Activated T-cell treated with anti-CD3 and anti-CD28 coated beads, Interleukin-2, amount 50 U/mL, for 4 hours (primary cell): ENCODE data around the gene MSRB3. TPM values are rescaled to one million over a fixed set of nuclear protein-coding genes. Genes with fewer than 3 reads are reported as not detected.

Source experiments
- ATAC-seq, 2 donors: fragments of 200-7000 bp; cut with Tn5 transposase; one replicate each; pipeline ENCODE4 v1.10.0; 2021
- DNase-seq: peaks from one replicate; pipeline ENCODE4 v3.0.0-alpha.2; 2020
- H3K27me3 Mint-ChIP-seq: one replicate; pipeline ENCODE4 v1.8.0; 2021; ENCODE audit warnings: low read depth, mixed read lengths
- H3K36me3 Mint-ChIP-seq: one replicate; pipeline ENCODE4 v1.8.0; 2022; ENCODE audit warnings: mixed read lengths; ENCODE audit not compliant: insufficient read depth
- H3K4me1 Mint-ChIP-seq: one replicate; pipeline ENCODE4 v1.8.0; 2021; ENCODE audit warnings: low read depth, mixed read lengths
- H3K4me3 Mint-ChIP-seq: one replicate; pipeline ENCODE4 v1.8.0; 2021; ENCODE audit warnings: mild to moderate bottlenecking, moderate library complexity, mixed read lengths
- H3K9me3 Mint-ChIP-seq: one replicate; pipeline ENCODE4 v1.8.0; 2021; ENCODE audit warnings: mixed read lengths
- total RNA-seq, 3 donors: library from RNA; stranded (reverse); gene quantifications; one replicate each; pipeline ENCODE4 v1.2.1, GENCODE V29; 2021

Gene MSRB3
- total RNA-seq, 3 donors from 2014 or later: 0.05 to 0.24 (median 0.10) TPM

DNA sequence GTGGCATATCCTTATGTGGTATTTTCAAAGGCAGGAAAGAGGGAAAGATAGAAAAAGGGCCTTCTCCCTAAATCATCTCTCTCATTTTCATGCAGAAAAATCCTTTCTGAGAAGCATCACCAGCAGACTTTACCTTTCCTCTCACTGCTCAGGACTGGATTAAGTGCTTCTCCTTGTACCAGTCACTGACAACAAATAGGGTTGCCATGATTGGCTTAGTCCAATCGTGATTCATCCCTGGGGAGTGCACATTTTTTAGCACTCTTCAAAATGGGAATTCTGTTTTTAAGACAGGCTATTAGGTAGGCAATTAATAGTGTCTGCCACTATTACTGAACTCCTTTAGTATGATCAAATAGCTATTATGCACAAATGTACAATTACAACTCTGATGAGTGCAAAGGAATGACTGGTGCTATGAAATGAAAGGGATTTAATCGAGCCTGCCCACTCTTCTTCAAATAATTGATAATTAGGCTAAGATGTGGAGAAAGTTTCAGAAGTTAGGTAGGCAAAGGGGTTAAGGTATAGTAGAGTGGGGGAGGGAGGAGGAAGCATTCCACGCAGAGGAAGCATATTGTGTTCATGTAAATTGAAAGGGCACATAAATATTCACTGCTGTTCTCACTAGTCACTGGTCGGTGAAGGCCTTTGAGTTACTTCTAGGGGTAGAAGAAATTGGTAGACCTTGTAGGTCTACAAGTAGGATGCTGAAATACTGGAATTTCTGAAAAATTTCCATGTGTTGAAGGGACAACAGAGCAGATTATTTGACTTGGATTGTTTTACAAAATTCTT lies 84.0 kb downstream of the MSRB3 start:
- H3K27me3 Mint-ChIP-seq: peaks cover 2% of the 10 kb centered on the region
- no peak overlapping the region for H3K4me3 Mint-ChIP-seq
- DNase-seq (no peak), ATAC-seq (no peak)
- H3K4me1 Mint-ChIP-seq: no peaks in the 10 kb centered on the region
- H3K9me3 Mint-ChIP-seq: no peaks in the 10 kb centered on the region
- no peaks in the 10 kb centered on the region for H3K36me3 Mint-ChIP-seq

DNA sequence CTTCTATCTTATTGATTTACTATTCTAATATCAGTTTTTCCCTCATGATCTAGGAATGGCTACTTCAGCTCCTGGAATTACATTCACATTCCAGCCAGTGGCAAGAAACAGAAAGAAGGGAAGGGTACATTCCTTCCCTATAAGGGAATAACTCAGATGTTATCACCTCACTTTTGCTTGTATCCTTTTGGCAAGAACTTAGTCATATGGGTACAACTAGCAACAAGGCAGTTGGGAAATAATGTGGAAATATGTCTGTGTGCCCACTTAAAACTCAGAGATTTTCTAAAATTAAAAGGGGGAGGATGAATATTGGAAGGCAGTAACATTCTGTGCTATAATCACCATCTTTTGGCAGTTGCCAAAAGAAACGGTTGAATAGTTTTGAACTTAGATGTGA lies 85.6 kb downstream of the MSRB3 start:
- ATAC-seq (no peak), DNase-seq (no peak)
- Mint-ChIP-seq H3K4me3 (no peak overlapping the region), H3K27me3 (peaks cover 2% of the 10 kb centered on the region), H3K9me3 (no peaks in the 10 kb centered on the region), H3K36me3 (no peaks in the 10 kb centered on the region), H3K4me1 (no peaks in the 10 kb centered on the region)

- no peak overlapping the region for H3K4me3 Mint-ChIP-seq
- H3K36me3 Mint-ChIP-seq: no peaks in the 10 kb centered on the region
- H3K27me3 Mint-ChIP-seq: peaks cover 2% of the 10 kb centered on the region
- DNase-seq (no peak), ATAC-seq (no peak)
- H3K4me1 Mint-ChIP-seq: no peaks in the 10 kb centered on the region
- no peaks in the 10 kb centered on the region for H3K9me3 Mint-ChIP-seq
These were observed 88.9 kb downstream of the MSRB3 start for GRCh38 chr12:65367396-65367795.

DNA sequence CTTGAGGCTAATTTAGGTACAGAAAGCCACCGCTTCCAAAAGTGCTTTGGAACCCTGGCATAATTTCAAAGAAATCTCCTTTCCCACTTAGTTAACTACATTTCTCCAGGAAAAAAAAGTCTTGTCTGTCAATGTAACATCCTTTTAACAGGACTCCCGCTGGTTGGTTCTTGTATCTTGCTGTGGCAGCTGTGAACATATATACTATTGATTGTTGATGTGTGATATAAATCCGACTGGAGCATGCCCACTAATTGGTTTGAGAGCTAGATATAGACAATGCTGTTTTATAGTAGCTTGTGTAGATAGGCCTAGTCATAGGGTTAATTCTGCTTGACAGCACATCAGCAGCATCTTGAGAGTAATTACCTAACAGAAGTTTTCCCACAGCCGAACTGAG lies 89.6 kb downstream of the MSRB3 start:
- ATAC-seq: no peak
- H3K9me3 Mint-ChIP-seq: no peaks in the 10 kb centered on the region
- DNase-seq: no peak
- H3K4me1 Mint-ChIP-seq: no peaks in the 10 kb centered on the region
- no peak overlapping the region for H3K4me3 Mint-ChIP-seq
- H3K27me3 Mint-ChIP-seq: peaks cover 2% of the 10 kb centered on the region
- no peaks in the 10 kb centered on the region for H3K36me3 Mint-ChIP-seq

DNA sequence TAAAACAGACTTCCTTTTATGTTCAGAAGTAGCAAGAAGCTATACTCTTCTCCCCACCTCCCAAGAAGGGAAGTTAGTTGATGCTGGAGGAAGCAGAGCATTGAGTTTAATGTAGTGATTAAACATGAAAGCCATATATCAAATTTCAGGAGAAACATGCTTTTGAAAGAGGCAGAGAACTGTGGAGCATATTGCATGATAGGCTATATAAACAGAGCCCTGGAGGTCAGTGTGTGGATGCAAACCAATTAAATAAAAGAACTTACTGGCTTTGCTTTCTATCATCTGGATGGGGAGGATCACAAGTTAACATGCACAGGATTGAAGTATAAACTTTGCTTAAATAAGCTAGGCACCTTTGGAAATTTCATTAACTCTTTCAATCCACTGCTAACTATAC lies 94.1 kb downstream of the MSRB3 start:
- H3K27me3 Mint-ChIP-seq: peaks cover 1% of the 10 kb centered on the region
- DNase-seq: no peak

DNA sequence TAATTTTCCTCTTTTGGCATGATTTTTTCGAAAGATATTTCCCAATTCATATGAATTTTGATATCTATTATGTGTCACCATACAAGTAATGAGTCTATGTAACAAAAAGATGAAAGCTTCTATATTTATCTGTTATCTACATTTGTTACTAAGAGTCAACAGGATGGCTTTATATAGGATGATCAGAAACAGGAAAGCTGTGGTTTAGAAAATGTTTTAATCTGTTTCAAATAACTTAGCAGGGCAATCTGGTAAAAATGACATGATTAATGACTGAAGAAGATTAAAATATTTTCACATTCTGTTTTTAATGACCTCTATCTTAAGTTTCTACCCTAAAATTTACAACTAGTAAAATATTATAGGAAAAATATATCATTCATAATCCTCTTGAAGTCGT lies 105.8 kb downstream of the MSRB3 start:
- DNase-seq (no peak), ATAC-seq (no peak)
- Mint-ChIP-seq H3K36me3 (no peaks in the 10 kb centered on the region), H3K4me1 (no peaks in the 10 kb centered on the region), H3K9me3 (no peaks in the 10 kb centered on the region), H3K27me3 (no peaks in the 10 kb centered on the region), H3K4me3 (no peak overlapping the region)

More for the DNA sequence above, 94.1 kb downstream of the MSRB3 start:
- Mint-ChIP-seq H3K36me3 (no peaks in the 10 kb centered on the region), H3K4me3 (no peak overlapping the region), H3K4me1 (no peaks in the 10 kb centered on the region), H3K9me3 (no peaks in the 10 kb centered on the region)
- no peak for ATAC-seq

GRCh38 chr12:65387396-65387795 lies 108.9 kb downstream of the MSRB3 start:
- no peaks in the 10 kb centered on the region for H3K36me3 Mint-ChIP-seq
- H3K4me3 Mint-ChIP-seq: no peak overlapping the region
- no peaks in the 10 kb centered on the region for H3K27me3 Mint-ChIP-seq
- ATAC-seq (no peak), DNase-seq (no peak)
- H3K9me3 Mint-ChIP-seq: no peaks in the 10 kb centered on the region
- H3K4me1 Mint-ChIP-seq: no peaks in the 10 kb centered on the region

GRCh38 chr12:65389436-65389835 lies 111.0 kb downstream of the MSRB3 start:
- Mint-ChIP-seq H3K4me1 (no peaks in the 10 kb centered on the region), H3K27me3 (no peaks in the 10 kb centered on the region), H3K9me3 (peaks cover 4% of the 10 kb centered on the region), H3K36me3 (no peaks in the 10 kb centered on the region), H3K4me3 (no peak overlapping the region)
- ATAC-seq: no peak
- no peak for DNase-seq

DNA sequence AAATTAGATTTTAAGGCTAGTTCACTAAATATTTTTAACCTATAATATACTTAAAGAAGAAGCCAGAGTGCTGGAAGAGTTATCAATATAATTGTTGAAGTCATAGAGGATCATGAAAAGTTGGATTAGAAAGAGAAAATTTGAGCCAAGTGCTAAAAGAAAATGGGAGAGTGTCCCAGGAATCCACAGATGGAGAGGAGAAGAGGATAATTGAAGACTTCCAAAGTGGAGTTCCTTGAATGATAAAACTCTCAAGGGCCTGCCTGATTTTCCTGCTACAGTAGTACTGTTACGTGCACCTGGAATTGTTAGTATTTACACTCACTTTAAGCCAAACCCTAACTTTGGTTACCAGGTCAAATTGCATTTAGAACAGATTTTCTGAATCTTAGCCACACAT lies 113.2 kb downstream of the MSRB3 start:
- DNase-seq (no peak), ATAC-seq (no peak)
- peaks cover 16% of the 10 kb centered on the region for H3K9me3 Mint-ChIP-seq
- H3K4me1 Mint-ChIP-seq: no peaks in the 10 kb centered on the region
- no peaks in the 10 kb centered on the region for H3K36me3 Mint-ChIP-seq
- H3K27me3 Mint-ChIP-seq: no peaks in the 10 kb centered on the region
- no peak overlapping the region for H3K4me3 Mint-ChIP-seq

GRCh38 chr12:65392491-65392890 lies 114.0 kb downstream of the MSRB3 start:
- Mint-ChIP-seq H3K4me3 (no peak overlapping the region), H3K27me3 (no peaks in the 10 kb centered on the region), H3K4me1 (no peaks in the 10 kb centered on the region), H3K36me3 (no peaks in the 10 kb centered on the region), H3K9me3 (peaks cover 23% of the 10 kb centered on the region)
- DNase-seq: no peak
- no peak for ATAC-seq

DNA sequence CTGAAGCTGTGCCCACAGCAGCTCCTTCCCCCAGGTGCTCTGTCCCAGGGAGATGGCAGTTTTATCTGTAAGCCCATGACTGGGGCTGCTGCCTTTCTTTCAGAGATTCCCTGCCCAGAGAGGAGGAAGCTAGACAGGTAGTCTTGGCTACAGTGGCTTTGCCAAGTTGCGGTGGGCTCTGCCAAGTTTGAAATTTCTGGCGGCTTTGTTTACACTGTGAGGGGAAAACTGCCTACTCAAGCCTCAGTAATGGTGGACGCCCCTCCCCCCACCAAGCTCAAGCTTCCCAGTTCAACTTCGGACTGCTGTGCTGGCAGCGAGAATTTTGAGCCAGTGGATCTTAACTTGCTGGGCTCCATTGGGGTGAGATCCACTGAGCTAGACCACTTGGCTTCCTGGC lies 124.7 kb downstream of the MSRB3 start:
- no peaks in the 10 kb centered on the region for H3K27me3 Mint-ChIP-seq
- ATAC-seq: no peak
- H3K36me3 Mint-ChIP-seq: no peaks in the 10 kb centered on the region
- no peaks in the 10 kb centered on the region for H3K9me3 Mint-ChIP-seq
- no peak for DNase-seq
- H3K4me3 Mint-ChIP-seq: no peak overlapping the region
- H3K4me1 Mint-ChIP-seq: no peaks in the 10 kb centered on the region

GRCh38 chr12:65407388-65408149 lies 129.1 kb downstream of the MSRB3 start:
- Mint-ChIP-seq H3K4me3 (no peak overlapping the region), H3K36me3 (no peaks in the 10 kb centered on the region), H3K4me1 (no peaks in the 10 kb centered on the region), H3K27me3 (no peaks in the 10 kb centered on the region), H3K9me3 (no peaks in the 10 kb centered on the region)
- DNase-seq (no peak), ATAC-seq (no peak)

GRCh38 chr12:65408441-65408840 lies 130.0 kb downstream of the MSRB3 start:
- no peaks in the 10 kb centered on the region for H3K4me1 Mint-ChIP-seq
- H3K27me3 Mint-ChIP-seq: no peaks in the 10 kb centered on the region
- ATAC-seq: no peak
- no peak for DNase-seq
- no peaks in the 10 kb centered on the region for H3K36me3 Mint-ChIP-seq
- H3K9me3 Mint-ChIP-seq: no peaks in the 10 kb centered on the region
- H3K4me3 Mint-ChIP-seq: no peak overlapping the region

DNA sequence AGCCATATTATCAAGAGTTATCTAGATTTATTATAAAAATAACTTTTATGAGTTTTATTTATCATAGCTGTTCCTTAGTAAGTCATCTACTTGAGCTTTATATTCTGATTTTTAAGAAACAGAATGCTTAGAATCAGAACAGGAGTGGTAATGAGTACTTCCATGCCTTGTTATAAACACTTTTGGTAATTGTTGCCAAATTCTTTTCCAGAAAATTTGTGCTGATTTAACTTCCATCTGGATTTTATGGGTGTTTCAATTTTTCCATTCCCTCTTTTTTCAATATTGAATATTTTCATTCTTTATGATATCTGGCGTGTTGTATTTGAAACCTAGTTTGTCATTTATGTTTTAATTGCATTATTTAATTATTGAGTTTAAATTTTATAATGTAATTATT lies 131.2 kb downstream of the MSRB3 start:
- DNase-seq (no peak), ATAC-seq (no peak)
- Mint-ChIP-seq H3K4me1 (no peaks in the 10 kb centered on the region), H3K36me3 (no peaks in the 10 kb centered on the region), H3K4me3 (no peak overlapping the region), H3K9me3 (no peaks in the 10 kb centered on the region), H3K27me3 (no peaks in the 10 kb centered on the region)

DNA sequence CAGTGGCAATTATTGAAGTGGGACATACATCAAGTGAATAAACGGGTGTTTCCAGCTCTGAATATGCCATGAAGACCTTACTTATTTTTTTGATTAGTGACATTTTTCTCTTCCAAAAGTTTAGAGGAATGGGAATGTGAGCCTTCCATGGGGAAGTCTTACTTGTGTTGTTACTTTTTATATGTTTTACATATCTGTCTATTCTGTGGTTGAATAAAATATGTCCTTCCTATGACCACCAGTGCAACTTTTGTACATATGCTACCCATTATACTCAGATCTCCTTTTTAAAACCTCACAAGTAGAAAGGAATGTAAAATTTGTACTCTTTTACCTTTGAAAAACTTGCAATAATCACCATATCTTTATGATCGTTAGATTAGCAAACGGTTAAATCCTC lies 132.7 kb downstream of the MSRB3 start:
- H3K36me3 Mint-ChIP-seq: no peaks in the 10 kb centered on the region
- DNase-seq (no peak), ATAC-seq (no peak)
- H3K4me3 Mint-ChIP-seq: no peak overlapping the region
- H3K9me3 Mint-ChIP-seq: no peaks in the 10 kb centered on the region
- no peaks in the 10 kb centered on the region for H3K4me1 Mint-ChIP-seq
- no peaks in the 10 kb centered on the region for H3K27me3 Mint-ChIP-seq
